Measurements from ENCODE around the gene SLC6A1. TPM values are rescaled to one million over a fixed set of nuclear protein-coding genes. Genes with fewer than 3 reads are reported as not detected.

The SLC6A1 gene
- total and polyA plus RNA-seq, 11 donors, result 0.40 to 3.1 (median 1.2) TPM

DNA sequence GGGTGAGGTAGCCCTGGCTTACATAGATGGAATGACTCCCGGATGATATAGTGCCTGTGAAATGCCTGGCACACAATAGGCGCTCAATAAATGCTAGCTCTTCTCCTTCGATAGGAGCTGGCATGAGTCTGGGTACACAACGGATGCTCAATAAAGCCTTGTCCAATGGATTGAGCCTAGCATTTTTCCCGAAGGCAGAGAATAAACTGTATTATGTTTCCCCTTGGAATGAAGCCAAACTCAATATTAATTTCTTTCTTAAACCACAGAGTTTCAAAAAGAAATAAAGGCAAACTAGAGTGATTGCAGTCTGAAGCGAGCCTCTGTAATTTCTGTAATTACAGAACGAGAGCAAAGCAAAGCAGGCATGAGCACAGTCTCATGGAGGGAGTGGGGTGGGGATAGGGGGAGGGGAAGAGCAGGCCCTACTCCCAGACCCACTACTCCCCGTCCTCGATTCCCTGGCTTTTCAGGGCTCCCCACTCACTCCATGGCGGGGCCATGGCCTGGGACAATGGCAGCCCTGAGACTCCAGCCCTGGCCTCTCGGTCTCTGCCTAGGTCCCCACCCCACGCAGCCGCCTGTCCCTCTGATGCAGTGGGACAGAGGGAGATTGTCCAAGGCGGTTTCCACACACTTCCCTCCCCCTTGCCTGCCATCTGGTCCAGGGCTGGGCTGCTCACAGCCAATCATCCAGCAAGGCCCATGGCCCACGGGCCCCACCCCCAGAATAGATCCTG, 18.0 kb downstream of the SLC6A1 start:
- WGBS, 4 donors, result 81 to 88% (median 84%) methylated on average over 14 to 15 of the region's 15 CpGs
- ATAC-seq, result no peak
- Histone ChIP-seq H3K27me3 (peaks cover 0 to 4% (median 0%) of the 10 kb centered on the region in 9 donors), H3K27ac (no peak overlapping the region), H3K36me3 (no peaks in the 10 kb centered on the region), H3K4me3 (no peak overlapping the region), H3K9me3 (no peaks in the 10 kb centered on the region), H3K4me1 (peaks cover 0 to 7% (median 0%) of the 10 kb centered on the region in 12 donors)
- TF ChIP-seq, protein P1, sequence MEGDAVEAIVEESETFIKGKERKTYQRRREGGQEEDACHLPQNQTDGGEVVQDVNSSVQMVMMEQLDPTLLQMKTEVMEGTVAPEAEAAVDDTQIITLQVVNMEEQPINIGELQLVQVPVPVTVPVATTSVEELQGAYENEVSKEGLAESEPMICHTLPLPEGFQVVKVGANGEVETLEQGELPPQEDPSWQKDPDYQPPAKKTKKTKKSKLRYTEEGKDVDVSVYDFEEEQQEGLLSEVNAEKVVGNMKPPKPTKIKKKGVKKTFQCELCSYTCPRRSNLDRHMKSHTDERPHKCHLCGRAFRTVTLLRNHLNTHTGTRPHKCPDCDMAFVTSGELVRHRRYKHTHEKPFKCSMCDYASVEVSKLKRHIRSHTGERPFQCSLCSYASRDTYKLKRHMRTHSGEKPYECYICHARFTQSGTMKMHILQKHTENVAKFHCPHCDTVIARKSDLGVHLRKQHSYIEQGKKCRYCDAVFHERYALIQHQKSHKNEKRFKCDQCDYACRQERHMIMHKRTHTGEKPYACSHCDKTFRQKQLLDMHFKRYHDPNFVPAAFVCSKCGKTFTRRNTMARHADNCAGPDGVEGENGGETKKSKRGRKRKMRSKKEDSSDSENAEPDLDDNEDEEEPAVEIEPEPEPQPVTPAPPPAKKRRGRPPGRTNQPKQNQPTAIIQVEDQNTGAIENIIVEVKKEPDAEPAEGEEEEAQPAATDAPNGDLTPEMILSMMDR (IDR thresholded peaks at IDR 0.05), result no peak
- TF ChIP-seq POLR2A (IDR thresholded peaks at IDR 0.05), result no peak
- DNase-seq, result no peak
- intact Hi-C loops (cut with DNase I), result no loop called here

GRCh38 chr3:11014253-11014652, 21.7 kb downstream of the SLC6A1 start:
- H3K4me3 ChIP-seq, result no peak overlapping the region
- peaks cover 0 to 7% (median 0%) of the 10 kb centered on the region in 9 donors for H3K36me3 ChIP-seq
- WGBS, 4 donors, result 90 to 93% (median 92%) methylated on average over 3 to 4 of the region's 4 CpGs
- H3K27me3 ChIP-seq, result peaks cover 0 to 4% (median 0%) of the 10 kb centered on the region in 9 donors
- DNase-seq (no peak), ATAC-seq (no peak)
- no peaks in the 10 kb centered on the region for H3K9me3 ChIP-seq
- H3K27ac ChIP-seq, result no peak overlapping the region
- no peak for TF ChIP-seq POLR2A (IDR thresholded peaks at IDR 0.05)
- TF ChIP-seq, protein P1 (IDR thresholded peaks at IDR 0.05), result no peak
- H3K4me1 ChIP-seq, result peaks cover 0 to 7% (median 0%) of the 10 kb centered on the region in 12 donors
- intact Hi-C loops (cut with DNase I), result no loop called here

GRCh38 chr3:11014752-11015151, 22.2 kb downstream of the SLC6A1 start:
- H3K4me1 ChIP-seq, result peaks cover 0 to 2% (median 0%) of the 10 kb centered on the region in 12 donors
- no peaks in the 10 kb centered on the region for H3K9me3 ChIP-seq
- peaks cover 0 to 7% (median 0%) of the 10 kb centered on the region in 9 donors for H3K36me3 ChIP-seq
- H3K27ac ChIP-seq, result no peak overlapping the region
- ATAC-seq (no peak), DNase-seq (no peak)
- TF ChIP-seq POLR2A (IDR thresholded peaks at IDR 0.05), result no peak
- TF ChIP-seq, protein P1 (IDR thresholded peaks at IDR 0.05), result no peak
- 88 to 90% (median 89%) methylated on average over 15 of the region's 15 CpGs for WGBS, 4 donors
- H3K27me3 ChIP-seq, result peaks cover 0 to 4% (median 0%) of the 10 kb centered on the region in 9 donors
- intact Hi-C loops (cut with DNase I), result no loop called here
- no peak overlapping the region for H3K4me3 ChIP-seq

GRCh38 chr3:11015369-11015768, 22.8 kb downstream of the SLC6A1 start:
- DNase-seq (no peak), ATAC-seq (no peak)
- WGBS, 4 donors, result 82 to 87% (median 83%) methylated on average over 16 of the region's 16 CpGs
- Histone ChIP-seq H3K4me1 (no peaks in the 10 kb centered on the region), H3K27ac (no peak overlapping the region), H3K27me3 (peaks cover 0 to 4% (median 0%) of the 10 kb centered on the region in 9 donors), H3K9me3 (no peaks in the 10 kb centered on the region), H3K36me3 (peaks cover 0 to 7% (median 0%) of the 10 kb centered on the region in 9 donors), H3K4me3 (no peak overlapping the region)
- TF ChIP-seq, protein P1 (IDR thresholded peaks at IDR 0.05), result no peak
- TF ChIP-seq POLR2A (IDR thresholded peaks at IDR 0.05), result no peak
- intact Hi-C loops (cut with DNase I), result no loop called here

Measured in heart left ventricle (tissue), 16 donors.